COR-L47 (cell line): Measurements from ENCODE around the gene WASHC3.
"Not testable (repeated sequence)": the region's sequence is repeated elsewhere in the genome, so short reads cannot be mapped to it uniquely, and the experiment has no call there.

ENCODE experiments used
- DNase-seq: peaks from one replicate; lab custom pipeline; 2025; lab: John Stamatoyannopoulos, UW

The WASHC3 gene

GRCh38 chr12:102050660-102051430, 10.9 kb downstream of the WASHC3 start:
- DNase-seq: no peak

GRCh38 chr12:102043928-102044327, 17.9 kb downstream of the WASHC3 start:
- DNase-seq: no peak

GRCh38 chr12:102033991-102034745, 27.6 kb downstream of the WASHC3 start:
- no peak for DNase-seq

GRCh38 chr12:102031852-102032251, 29.9 kb downstream of the WASHC3 start:
- no peak for DNase-seq

- DNase-seq: no peak
Observed at GRCh38 chr12:102029141-102029540, 32.6 kb downstream of the WASHC3 start.

GRCh38 chr12:102026728-102027127, 35.1 kb downstream of the WASHC3 start:
- no peak for DNase-seq

- DNase-seq: no peak
Observed at GRCh38 chr12:102024765-102025164, 37.0 kb downstream of the WASHC3 start.

GRCh38 chr12:102023343-102023930, 38.4 kb downstream of the WASHC3 start:
- DNase-seq: no peak

GRCh38 chr12:102022286-102022685, 39.5 kb downstream of the WASHC3 start:
- no peak for DNase-seq

- no peak for DNase-seq
Observed at GRCh38 chr12:102021540-102022246, 40.1 kb downstream of the WASHC3 start.

GRCh38 chr12:102018607-102019006, 43.2 kb downstream of the WASHC3 start:
- DNase-seq: not testable (repeated sequence)

GRCh38 chr12:102016472-102016871, 45.3 kb downstream of the WASHC3 start:
- DNase-seq: no peak

GRCh38 chr12:102010265-102010994, 51.4 kb downstream of the WASHC3 start:
- no peak for DNase-seq

- DNase-seq: no peak
Observed at GRCh38 chr12:102009796-102010195, 52.0 kb downstream of the WASHC3 start.

GRCh38 chr12:102008615-102009126, 53.1 kb downstream of the WASHC3 start:
- no peak for DNase-seq

GRCh38 chr12:102005256-102005655, 56.5 kb downstream of the WASHC3 start:
- no peak for DNase-seq

GRCh38 chr12:101997102-101997501, 64.7 kb downstream of the WASHC3 start:
- DNase-seq: no peak

GRCh38 chr12:101995684-101996083, 66.1 kb downstream of the WASHC3 start:
- no peak for DNase-seq

GRCh38 chr12:101992091-101992490, 69.7 kb downstream of the WASHC3 start:
- no peak for DNase-seq

- no peak for DNase-seq
Observed at GRCh38 chr12:101982307-101982706, 79.5 kb downstream of the WASHC3 start.

GRCh38 chr12:101981868-101982267, 79.9 kb downstream of the WASHC3 start:
- no peak for DNase-seq
